Keratinocyte (primary cell): ENCODE data around the gene STXBP1. TPM values are rescaled to one million over a fixed set of nuclear protein-coding genes. Genes with fewer than 3 reads are reported as not detected.

Source experiments
- DNase-seq: peaks from one replicate; pipeline ENCODE4 v3.0.0-alpha.2; 2011; ENCODE audit warnings: low read depth, missing footprints, low spot score
- FAIRE-seq: peaks from 2 replicates; lab custom pipeline; 2011; peaks lifted over from hg19 to GRCh38; lab: Jason Lieb, UNC
- H2AFZ ChIP-seq: 2 replicates; pipeline ENCODE4 v1.6.0; 2012; ENCODE audit warnings: low read length, control low read depth, inconsistent platforms; ENCODE audit not compliant: control insufficient read depth
- H3K27ac ChIP-seq: 2 replicates; pipeline ENCODE4 v1.5.1; 2011; ENCODE audit warnings: low read length; ENCODE audit not compliant: control insufficient read depth, insufficient read depth
- H3K27me3 ChIP-seq: 3 replicates; pipeline ENCODE4 v1.6.0; 2011; ENCODE audit warnings: low read length; ENCODE audit not compliant: control insufficient read depth, insufficient read depth; ENCODE audit errors: extremely low read depth
- H3K36me3 ChIP-seq, 2 experiments: 2 replicates in 1 of 2; 3 replicates in 1 of 2; pipeline ENCODE4 v1.5.1; 2011; ENCODE audit warnings: low read length in 2 of 2, mild to moderate bottlenecking in 1 of 2; ENCODE audit not compliant: control insufficient read depth in 2 of 2, insufficient read depth in 2 of 2; ENCODE audit errors: extremely low read depth in 1 of 2
- H3K4me1 ChIP-seq: 3 replicates; pipeline ENCODE4 v1.5.1; 2011; ENCODE audit warnings: low read length; ENCODE audit not compliant: control insufficient read depth, insufficient read depth; ENCODE audit errors: extremely low read depth
- H3K4me2 ChIP-seq: 3 replicates; pipeline ENCODE4 v1.6.0; 2011; ENCODE audit warnings: low read depth, low read length; ENCODE audit not compliant: control insufficient read depth, insufficient read depth; ENCODE audit errors: extremely low read depth
- H3K4me3 ChIP-seq, 3 experiments: fragments of 200-600 bp in 1 of 3; sonication (generic) in 1 of 3; 2 replicates in 2 of 3; 3 replicates in 1 of 3; pipeline ENCODE4 v1.5.1; 2011 to 2016; ENCODE audit warnings: low read length in 3 of 3, mild to moderate bottlenecking in 3 of 3, control low read depth in 2 of 3, inconsistent platforms in 1 of 3, low read depth in 1 of 3, mixed read lengths in 1 of 3, mixed run types in 1 of 3, moderate library complexity in 1 of 3; ENCODE audit not compliant: control insufficient read depth in 2 of 3, insufficient read depth in 2 of 3; ENCODE audit errors: extremely low read depth in 1 of 3
- H3K79me2 ChIP-seq: 2 replicates; pipeline ENCODE4 v1.6.0; 2012; ENCODE audit warnings: low read length; ENCODE audit not compliant: control insufficient read depth, insufficient read depth
- H3K9ac ChIP-seq: 3 replicates; pipeline ENCODE4 v1.6.0; 2011; ENCODE audit warnings: low read length; ENCODE audit not compliant: control insufficient read depth, insufficient read depth; ENCODE audit errors: extremely low read depth
- H3K9me1 ChIP-seq: 3 replicates; pipeline ENCODE4 v1.6.0; 2011; ENCODE audit warnings: low read length; ENCODE audit not compliant: control insufficient read depth, insufficient read depth; ENCODE audit errors: extremely low read depth
- H3K9me3 ChIP-seq: 2 replicates; pipeline ENCODE4 v1.5.1; 2012; ENCODE audit warnings: low read depth, low read length; ENCODE audit not compliant: control insufficient read depth
- H4K20me1 ChIP-seq: 3 replicates; pipeline ENCODE4 v1.6.0; 2011; ENCODE audit warnings: low read length; ENCODE audit not compliant: control insufficient read depth, insufficient read depth; ENCODE audit errors: extremely low read depth
- CTCF ChIP-seq, 3 experiments: IDR thresholded peaks in 1 of 3; conservative IDR thresholded peaks in 1 of 3; optimal IDR thresholded peaks in 1 of 3; 2 replicates in 2 of 3; 3 replicates in 1 of 3; pipeline versions ENCODE3 to v1.5.1; 2011; ENCODE audit warnings: low read length in 3 of 3, mild to moderate bottlenecking in 3 of 3, moderate library complexity in 2 of 3, control low read depth in 1 of 3, inconsistent platforms in 1 of 3; ENCODE audit not compliant: insufficient read depth in 2 of 3; ENCODE audit errors: extremely low read depth in 1 of 3
- EZH2 ChIP-seq: IDR thresholded peaks from one replicate; pipeline ENCODE4 v1.6.1; 2012; ENCODE audit warnings: inconsistent platforms, mild to moderate bottlenecking, low read length, moderate library complexity
- dilution Hi-C: fragments of 300-500 bp; cut with MboI; formaldehyde crosslinking; loops from one replicate; pipeline ENCODE4 v1.7.0; 2020; ENCODE audit warnings: low sequenced_read_pairs; ENCODE audit not compliant: extremely low pct_ligation_motif_present
- polyA plus RNA-seq, 5 experiments: library from polyadenylated mRNA; depleted of rRNA in 3 of 5; stranded (reverse) in 3 of 5; stranded (forward) in 1 of 5; unstranded in 1 of 5; fragments of >200 nt; gene quantifications; 1 replicate in 1 of 5; 2 replicates in 3 of 5; 3 replicates in 1 of 5; pipeline versions ENCODE4 v1.2.1 to v1.2.3, GENCODE V29; 2011 to 2012; ENCODE audit warnings: missing spikeins in 2 of 5, low read depth in 1 of 5, low replicate concordance in 1 of 5

The STXBP1 gene
- polyA plus RNA-seq, 1 donor (not counting 4 experiments of a cell fraction or from before 2014, with no cell fraction given): 17.1 TPM

- no peaks in the 10 kb centered on the region for H3K79me2 ChIP-seq
- dilution Hi-C loops: no loop called here
- no peaks in the 10 kb centered on the region for H3K9me1 ChIP-seq
- no peaks in the 10 kb centered on the region for H3K9me3 ChIP-seq
- H3K4me2 ChIP-seq: no peak overlapping the region
- H4K20me1 ChIP-seq: no peaks in the 10 kb centered on the region
- H3K9ac ChIP-seq: no peak overlapping the region
- H2AFZ ChIP-seq: no peak overlapping the region
- no peak for FAIRE-seq
- H3K4me1 ChIP-seq: no peaks in the 10 kb centered on the region
- H3K4me3 ChIP-seq: no peak overlapping the region
- H3K36me3 ChIP-seq: peaks cover 25 to 33% of the 10 kb centered on the region in 2 experiments
- no peaks in the 10 kb centered on the region for H3K27me3 ChIP-seq
- DNase-seq: no peak
- no peak overlapping the region for H3K27ac ChIP-seq
- TF ChIP-seq EZH2: no peak
- TF ChIP-seq CTCF (optimal IDR thresholded peaks at IDR 0.05 in 1 of 3, IDR thresholded peaks at IDR 0.05 in 1 of 3, conservative IDR thresholded peaks at IDR 0.05 in 1 of 3; ENCODE audit: extremely low read depth in 1 of 3, insufficient read depth in 2 of 3, low read length in 3 of 3): no peak
Measured at GRCh38 chr9:127664678-127665507, 52.8 kb downstream of the STXBP1 start.

DNA sequence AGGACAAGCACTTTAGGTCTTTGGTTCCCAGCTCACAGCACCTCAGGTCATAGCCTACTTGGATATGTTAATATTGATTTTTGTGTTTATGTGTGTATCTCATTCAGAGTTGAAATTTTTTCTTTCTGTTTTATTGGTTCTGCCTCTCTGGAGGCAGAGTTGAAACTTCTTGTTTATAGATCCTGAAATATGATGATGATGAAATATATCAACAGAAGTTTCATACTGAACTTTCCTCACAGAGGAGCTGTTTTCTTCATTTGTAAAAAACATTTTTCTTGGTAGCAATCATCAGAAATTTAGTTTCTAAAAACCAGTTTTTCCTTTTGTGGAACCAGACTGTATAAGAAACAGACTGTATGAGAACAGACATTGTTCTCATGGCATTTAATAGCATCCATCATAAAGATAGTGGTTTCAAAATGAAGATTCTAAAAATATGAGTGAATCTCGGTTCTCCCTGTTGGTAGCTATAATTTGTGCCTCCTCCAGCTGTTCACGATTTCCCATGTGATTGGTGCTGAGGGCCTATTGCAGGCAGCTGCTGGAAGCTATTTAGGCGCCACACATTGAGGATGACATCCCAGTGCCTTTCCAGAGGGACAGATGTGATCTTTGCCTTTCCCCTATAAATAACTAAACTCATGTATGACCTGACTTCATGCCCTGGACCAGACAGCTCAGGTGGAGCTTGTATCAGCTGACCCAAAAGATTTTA lies 55.2 kb downstream of the STXBP1 start:
- no peak overlapping the region for H3K9ac ChIP-seq
- H3K4me3 ChIP-seq: no peak overlapping the region
- dilution Hi-C loops: no loop called here
- no peaks in the 10 kb centered on the region for H3K9me3 ChIP-seq
- no peak for DNase-seq
- H3K36me3 ChIP-seq: peaks cover 20 to 35% of the 10 kb centered on the region in 2 experiments
- no peaks in the 10 kb centered on the region for H3K4me1 ChIP-seq
- no peaks in the 10 kb centered on the region for H3K79me2 ChIP-seq
- H2AFZ ChIP-seq: no peak overlapping the region
- no peak for TF ChIP-seq CTCF (optimal IDR thresholded peaks at IDR 0.05 in 1 of 3, IDR thresholded peaks at IDR 0.05 in 1 of 3, conservative IDR thresholded peaks at IDR 0.05 in 1 of 3; ENCODE audit: extremely low read depth in 1 of 3, insufficient read depth in 2 of 3, low read length in 3 of 3)
- no peak for TF ChIP-seq EZH2
- H3K4me2 ChIP-seq: no peak overlapping the region
- H3K27me3 ChIP-seq: no peaks in the 10 kb centered on the region
- no peaks in the 10 kb centered on the region for H3K9me1 ChIP-seq
- no peak for FAIRE-seq
- no peaks in the 10 kb centered on the region for H4K20me1 ChIP-seq
- H3K27ac ChIP-seq: no peak overlapping the region
